HG03520 (cell line): ENCODE measurements around the gene ZMYND10.
A peak's percentile ranks its signal among the peaks of the same experiment; 100 is the strongest.
"Not testable (repeated sequence)": the region's sequence is repeated elsewhere in the genome, so short reads cannot be mapped to it uniquely, and the experiment has no call there.

Experiments used
- ATAC-seq: cut with Tn5 transposase; IDR thresholded peaks from one replicate; pipeline ENCODE4 v1.9.1; 2021; ENCODE audit warnings: mild to moderate bottlenecking, moderate library complexity; ENCODE audit not compliant: unreplicated experiment

The ZMYND10 gene

GRCh38 chr3:50312041-50312440 lies 33.5 kb downstream of the ZMYND10 start:
- not testable (repeated sequence) for ATAC-seq

GRCh38 chr3:50304601-50305000 lies 40.9 kb downstream of the ZMYND10 start:
- no peak for ATAC-seq

- ATAC-seq, result no peak
Measured at GRCh38 chr3:50303013-50303815, 42.3 kb downstream of the ZMYND10 start, which contains the start of gene HYAL1. Gene HYAL1 (minus strand): TSS chr3:50303574. CDS start chr3:50302956, 618 bp downstream.

- no peak for ATAC-seq
Measured at GRCh38 chr3:50302095-50303012, 43.2 kb downstream of the ZMYND10 start.

GRCh38 chr3:50300681-50301254 lies 44.8 kb downstream of the ZMYND10 start:
- ATAC-seq, result no peak

- no peak for ATAC-seq
Measured at GRCh38 chr3:50299929-50300680, 45.4 kb downstream of the ZMYND10 start.

GRCh38 chr3:50299638-50299928 lies 45.9 kb downstream of the ZMYND10 start:
- ATAC-seq, result no peak

- peak; percentile 79 for ATAC-seq
Measured at GRCh38 chr3:50298836-50299637, 46.5 kb downstream of the ZMYND10 start, which contains the start of the genes HYAL3 and NAA80. Gene HYAL3 (minus strand): TSS chr3:50299405. CDS start chr3:50295602, 3,803 bp downstream. Gene NAA80 (minus strand): TSS chr3:50299405. CDS start chr3:50297463, 1,942 bp downstream.

- no peak for ATAC-seq
Measured at GRCh38 chr3:50297896-50298725, 47.4 kb downstream of the ZMYND10 start.

GRCh38 chr3:50297384-50297775 lies 48.2 kb downstream of the ZMYND10 start:
- no peak for ATAC-seq

GRCh38 chr3:50296721-50297383 lies 48.7 kb downstream of the ZMYND10 start:
- ATAC-seq, result no peak

- no peak for ATAC-seq
Measured at GRCh38 chr3:50295553-50296431, 49.7 kb downstream of the ZMYND10 start.

- ATAC-seq, result no peak
Measured at GRCh38 chr3:50294492-50295403, 50.8 kb downstream of the ZMYND10 start.

GRCh38 chr3:50294089-50294488 lies 51.4 kb downstream of the ZMYND10 start:
- no peak for ATAC-seq

GRCh38 chr3:50293079-50293801 lies 52.3 kb downstream of the ZMYND10 start:
- no peak for ATAC-seq
